Tibial artery (tissue), 4 donors: Measurements from ENCODE around the gene CLEC17A.

Source experiments
- DNase-seq, 2 donors: peaks; one replicate each; pipeline ENCODE4 v3.0.0-alpha.2; 2019
- H3K27ac ChIP-seq, 2 donors: fragments of 200-600 bp; sonication (generic) in 1 of 2; 1 replicate in 1 of 2; 2 replicates in 1 of 2; pipeline ENCODE4 v1.5.1; 2018 to 2019; ENCODE audit warnings: mild to moderate bottlenecking in 1 of 2
- H3K27me3 ChIP-seq, 2 donors: fragments of 200-600 bp; sonication (generic) in 1 of 2; one replicate each; pipeline versions ENCODE4 v1.5.1 to v1.6.0; 2016 to 2019
- H3K36me3 ChIP-seq, 3 donors: fragments of 200-600 bp; sonication (generic) in 2 of 3; one replicate each; pipeline ENCODE4 v1.5.1; 2016 to 2019; ENCODE audit warnings: mild to moderate bottlenecking in 2 of 3
- H3K4me1 ChIP-seq, 4 donors: fragments of 200-600 bp; sonication (generic) in 2 of 4; 1 replicate in 3 of 4; 2 replicates in 1 of 4; pipeline ENCODE4 v1.5.1; 2016 to 2019
- H3K4me3 ChIP-seq, 2 donors: fragments of 200-600 bp; sonication (generic) in 1 of 2; 1 replicate in 1 of 2; 2 replicates in 1 of 2; pipeline ENCODE4 v1.5.1; 2018 to 2019; ENCODE audit warnings: mild to moderate bottlenecking in 2 of 2
- H3K9me3 ChIP-seq, 3 donors: fragments of 200-600 bp; sonication (generic) in 1 of 3; one replicate each; pipeline ENCODE4 v1.5.1; 2016 to 2019
- intact Hi-C: fragments of 100-400 bp; cut with DNase I; formaldehyde crosslinking; loops from one replicate; pipeline ENCODE4 v1.15.0; 2023; ENCODE audit warnings: low total_unique reads
- TF ChIP-seq, protein P1 (sequence below), 2 experiments: fragments of 200-600 bp in 1 of 2; fragments of 450-650 bp in 1 of 2; IDR thresholded peaks; one replicate each; pipeline ENCODE4 v1.5.1; 2017 to 2019; ENCODE audit warnings: antibody characterized with exemption in 2 of 2, mild to moderate bottlenecking in 1 of 2, moderate library complexity in 1 of 2

The CLEC17A gene

GRCh38 chr19:14565765-14566711 is 16.8 kb upstream of the CLEC17A start:
- Histone ChIP-seq H3K36me3 (peaks cover 0 to 52% (median 25%) of the 10 kb centered on the region in 3 donors), H3K9me3 (no peaks in the 10 kb centered on the region), H3K4me1 (peaks cover 0 to 48% (median 36%) of the 10 kb centered on the region in 4 donors), H3K27me3 (no peaks in the 10 kb centered on the region), H3K27ac (no peak overlapping the region), H3K4me3 (no peak overlapping the region)
- intact Hi-C loops: loop anchor here (5.0 kb wide), 1 partner anchor 116 kb away; no protein-coding TSS in a partner anchor
- DNase-seq: no peak
- TF ChIP-seq, protein P1, sequence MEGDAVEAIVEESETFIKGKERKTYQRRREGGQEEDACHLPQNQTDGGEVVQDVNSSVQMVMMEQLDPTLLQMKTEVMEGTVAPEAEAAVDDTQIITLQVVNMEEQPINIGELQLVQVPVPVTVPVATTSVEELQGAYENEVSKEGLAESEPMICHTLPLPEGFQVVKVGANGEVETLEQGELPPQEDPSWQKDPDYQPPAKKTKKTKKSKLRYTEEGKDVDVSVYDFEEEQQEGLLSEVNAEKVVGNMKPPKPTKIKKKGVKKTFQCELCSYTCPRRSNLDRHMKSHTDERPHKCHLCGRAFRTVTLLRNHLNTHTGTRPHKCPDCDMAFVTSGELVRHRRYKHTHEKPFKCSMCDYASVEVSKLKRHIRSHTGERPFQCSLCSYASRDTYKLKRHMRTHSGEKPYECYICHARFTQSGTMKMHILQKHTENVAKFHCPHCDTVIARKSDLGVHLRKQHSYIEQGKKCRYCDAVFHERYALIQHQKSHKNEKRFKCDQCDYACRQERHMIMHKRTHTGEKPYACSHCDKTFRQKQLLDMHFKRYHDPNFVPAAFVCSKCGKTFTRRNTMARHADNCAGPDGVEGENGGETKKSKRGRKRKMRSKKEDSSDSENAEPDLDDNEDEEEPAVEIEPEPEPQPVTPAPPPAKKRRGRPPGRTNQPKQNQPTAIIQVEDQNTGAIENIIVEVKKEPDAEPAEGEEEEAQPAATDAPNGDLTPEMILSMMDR (IDR thresholded peaks at IDR 0.05): no peak

- Histone ChIP-seq H3K27ac (no peak overlapping the region), H3K4me3 (no peak overlapping the region), H3K36me3 (peaks cover 0 to 52% (median 25%) of the 10 kb centered on the region in 3 donors), H3K9me3 (no peaks in the 10 kb centered on the region), H3K27me3 (no peaks in the 10 kb centered on the region), H3K4me1 (peaks cover 0 to 48% (median 33%) of the 10 kb centered on the region in 4 donors)
- intact Hi-C loops: loop anchor here (5.0 kb wide), 1 partner anchor 116 kb away; no protein-coding TSS in a partner anchor
- TF ChIP-seq, protein P1 (IDR thresholded peaks at IDR 0.05): no peak
- no peak for DNase-seq
These were observed 16.2 kb upstream of the CLEC17A start for GRCh38 chr19:14566712-14567077.

- no peak overlapping the region for H3K4me3 ChIP-seq
- DNase-seq: no peak
- H3K9me3 ChIP-seq: no peaks in the 10 kb centered on the region
- intact Hi-C loops: loop anchor here (5.0 kb wide), 1 partner anchor 115 kb away; no protein-coding TSS in a partner anchor
- H3K27me3 ChIP-seq: no peaks in the 10 kb centered on the region
- TF ChIP-seq, protein P1 (IDR thresholded peaks at IDR 0.05): no peak
- peaks cover 0 to 46% (median 30%) of the 10 kb centered on the region in 4 donors for H3K4me1 ChIP-seq
- H3K36me3 ChIP-seq: peaks cover 0 to 52% (median 25%) of the 10 kb centered on the region in 3 donors
- no peak overlapping the region for H3K27ac ChIP-seq
These were observed 15.8 kb upstream of the CLEC17A start for GRCh38 chr19:14567079-14567478.

- peaks cover 0 to 35% (median 25%) of the 10 kb centered on the region in 4 donors for H3K4me1 ChIP-seq
- TF ChIP-seq, protein P1 (IDR thresholded peaks at IDR 0.05): no peak
- H3K4me3 ChIP-seq: peak overlapping the region; percentile 83 to 90
- H3K9me3 ChIP-seq: no peaks in the 10 kb centered on the region
- intact Hi-C loops: no loop called here
- H3K27ac ChIP-seq: peak overlapping the region; percentile 69 to 80
- no peak for DNase-seq
- no peaks in the 10 kb centered on the region for H3K27me3 ChIP-seq
- peaks cover 0 to 37% (median 8%) of the 10 kb centered on the region in 3 donors for H3K36me3 ChIP-seq
These were observed 11.9 kb upstream of the CLEC17A start for GRCh38 chr19:14570864-14571527.

- no peaks in the 10 kb centered on the region for H3K27me3 ChIP-seq
- peak within 1 kb of the TSS; percentile 69 to 80 for H3K27ac ChIP-seq
- intact Hi-C loops: no loop called here
- TF ChIP-seq, protein P1 (IDR thresholded peaks at IDR 0.05): peak; percentile 53 to 74
- H3K4me1 ChIP-seq: peaks cover 0 to 35% (median 25%) of the 10 kb centered on the region in 4 donors
- DNase-seq: peak; percentile 91 to 94
- H3K4me3 ChIP-seq: peak within 1 kb of the TSS; percentile 83 to 90
- peaks cover 0 to 28% (median 0%) of the 10 kb centered on the region in 3 donors for H3K36me3 ChIP-seq
- no peaks in the 10 kb centered on the region for H3K9me3 ChIP-seq
These were observed 11.0 kb upstream of the CLEC17A start, which contains the start of gene NDUFB7 for GRCh38 chr19:14571695-14572490. TSS of gene NDUFB7 (minus strand) at chr19:14572066. CDS start at chr19:14572000, 66 bp downstream.
